ENCODE data around the gene RNF125.
"Not testable (repeated sequence)": the region's sequence is repeated elsewhere in the genome, so short reads cannot be mapped to it uniquely, and the experiment has no call there.

The RNF125 gene

DNA sequence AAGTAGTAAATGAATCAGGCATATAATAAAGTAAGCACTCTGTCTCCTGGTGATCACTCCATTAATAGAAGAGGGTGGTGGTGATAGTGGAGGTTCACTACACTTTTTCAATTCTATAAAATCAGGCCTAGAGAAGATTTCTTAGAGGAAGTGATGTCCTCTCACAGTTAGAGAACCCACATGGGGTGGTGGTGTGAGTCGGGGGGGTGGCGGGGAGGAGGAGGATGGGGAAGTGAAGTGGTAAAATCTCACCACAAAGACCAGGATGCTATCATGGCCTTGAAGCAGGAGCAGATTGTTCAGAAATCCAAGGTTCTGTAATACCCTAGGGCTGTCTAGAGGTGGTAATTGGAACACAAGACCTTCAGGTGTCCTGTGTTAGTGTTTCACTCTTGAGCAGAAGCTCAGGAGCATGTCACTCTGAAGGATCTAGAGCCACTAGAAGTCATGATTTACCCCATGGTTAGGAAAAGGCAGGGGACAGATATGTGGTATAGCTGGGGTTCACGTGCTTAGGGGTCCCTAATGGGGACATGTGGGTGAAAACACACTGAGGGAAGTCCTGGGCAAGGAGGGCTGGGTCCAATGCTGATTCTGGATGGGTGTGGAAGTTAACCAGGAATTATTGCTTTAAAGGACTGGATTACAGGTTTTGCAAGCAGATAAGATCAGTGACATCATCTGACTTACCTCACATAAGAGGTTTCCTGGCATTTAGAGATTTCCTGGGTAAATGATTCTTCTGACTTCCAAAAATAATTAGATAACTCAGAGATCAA, 31.0 kb downstream of the RNF125 start:
- H3K9me3 Mint-ChIP-seq = no peaks in the 10 kb centered on the region
- peak in 1 of 2 donors; percentile 59 for DNase-seq (ENCODE audit: low spot score in 2 of 2)
- peak overlapping the region; percentile 97 for H3K27ac Mint-ChIP-seq
- peaks cover 69% of the 10 kb centered on the region for H3K36me3 Mint-ChIP-seq
- H3K4me1 Mint-ChIP-seq = peaks cover 31% of the 10 kb centered on the region
- H3K4me3 Mint-ChIP-seq = peak overlapping the region; percentile 56
- ATAC-seq = peak; percentile 73

DNA sequence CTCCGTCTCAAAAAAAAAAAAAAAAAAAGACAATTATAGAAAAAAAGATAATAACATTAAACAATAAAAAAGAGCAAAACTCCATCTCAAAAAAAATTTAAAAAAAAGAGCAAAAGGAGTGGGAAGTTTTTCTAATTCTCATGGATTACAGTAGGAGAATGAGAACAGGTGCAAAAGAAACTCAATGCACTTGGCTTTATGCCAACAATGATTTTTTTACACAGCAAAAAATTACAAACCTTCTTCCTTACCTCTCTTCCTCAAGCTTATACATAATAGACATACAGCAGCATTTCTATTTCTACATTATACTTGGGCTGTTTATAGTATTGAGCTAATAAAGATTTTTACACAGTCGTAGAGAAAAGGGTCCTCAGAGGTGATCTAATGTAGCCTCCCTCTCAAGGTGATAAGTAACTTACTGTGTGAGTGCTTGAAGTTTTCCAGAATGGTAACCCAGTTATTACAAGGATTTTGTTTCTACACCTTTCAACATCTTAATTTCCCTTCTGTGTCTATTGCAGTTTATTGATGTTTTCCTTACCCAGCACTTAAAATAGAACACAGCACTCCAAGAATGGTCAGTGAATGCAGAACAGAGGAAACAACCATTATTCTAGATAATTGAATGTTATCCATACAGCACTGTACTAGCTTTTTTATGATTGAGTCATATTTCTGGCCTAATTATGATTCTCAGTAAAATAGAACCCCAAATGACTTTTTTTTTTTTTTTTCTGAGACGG, 38.2 kb downstream of the RNF125 start:
- Mint-ChIP-seq H3K36me3 (peaks cover 54% of the 10 kb centered on the region), H3K4me1 (peaks cover 30% of the 10 kb centered on the region), H3K9me3 (no peaks in the 10 kb centered on the region), H3K27ac (peak overlapping the region; percentile 23), H3K4me3 (no peak overlapping the region)
- no peak for DNase-seq (ENCODE audit: low spot score in 2 of 2)
- no peak for ATAC-seq

DNA sequence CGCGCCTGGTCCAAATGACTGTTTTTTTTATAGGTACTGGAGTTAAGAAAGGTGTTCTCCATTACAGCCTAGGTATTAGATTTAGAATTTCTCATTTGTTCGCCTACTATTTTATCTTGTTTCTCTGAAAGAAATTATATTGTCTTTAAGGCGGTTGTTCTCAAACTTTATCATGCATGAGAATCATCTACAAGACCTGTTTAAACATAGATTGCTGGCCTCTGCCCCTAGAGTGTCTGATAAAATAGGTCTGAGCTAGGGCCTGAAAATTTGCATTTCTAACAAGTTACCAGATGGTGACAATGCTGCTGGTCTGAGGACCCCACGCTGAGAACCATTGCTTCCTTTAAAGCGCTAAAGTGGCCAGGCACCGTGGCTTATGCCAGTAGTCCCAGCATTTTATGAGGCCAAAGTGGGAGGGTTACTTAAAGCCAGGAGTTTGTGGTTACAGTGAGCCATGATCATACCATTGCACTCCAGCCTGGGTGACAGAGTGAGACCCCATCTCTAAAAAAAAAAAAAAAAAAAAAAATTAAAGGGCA, 39.1 kb downstream of the RNF125 start:
- ATAC-seq = no peak
- Mint-ChIP-seq H3K36me3 (peaks cover 47% of the 10 kb centered on the region), H3K27ac (no peak overlapping the region), H3K9me3 (no peaks in the 10 kb centered on the region), H3K4me3 (no peak overlapping the region), H3K4me1 (peaks cover 30% of the 10 kb centered on the region)
- DNase-seq (ENCODE audit: low spot score in 2 of 2) = no peak

DNA sequence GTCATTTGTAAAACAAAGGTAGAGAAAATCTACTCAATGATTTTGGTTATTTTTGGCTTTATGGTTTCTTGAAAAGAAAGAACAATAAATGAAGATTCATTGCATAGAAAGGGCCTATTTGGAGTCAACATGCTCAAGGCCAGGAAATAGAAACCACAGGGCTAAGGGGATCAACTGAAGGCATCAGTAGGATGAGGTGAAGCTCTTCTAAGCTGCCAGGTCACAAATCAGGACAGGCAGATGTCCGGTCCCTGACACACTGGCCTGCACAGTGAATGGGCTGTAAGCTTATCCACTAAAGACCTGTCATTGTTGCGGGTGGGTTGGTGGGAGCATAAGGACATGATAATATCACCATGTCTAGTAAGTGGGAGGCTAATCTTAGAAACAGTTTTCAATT, 41.4 kb downstream of the RNF125 start:
- no peak for ATAC-seq
- H3K4me3 Mint-ChIP-seq = no peak overlapping the region
- no peak for DNase-seq (ENCODE audit: low spot score in 2 of 2)
- no peaks in the 10 kb centered on the region for H3K9me3 Mint-ChIP-seq
- peaks cover 40% of the 10 kb centered on the region for H3K36me3 Mint-ChIP-seq
- peaks cover 30% of the 10 kb centered on the region for H3K4me1 Mint-ChIP-seq
- peak overlapping the region; percentile 72 for H3K27ac Mint-ChIP-seq

DNA sequence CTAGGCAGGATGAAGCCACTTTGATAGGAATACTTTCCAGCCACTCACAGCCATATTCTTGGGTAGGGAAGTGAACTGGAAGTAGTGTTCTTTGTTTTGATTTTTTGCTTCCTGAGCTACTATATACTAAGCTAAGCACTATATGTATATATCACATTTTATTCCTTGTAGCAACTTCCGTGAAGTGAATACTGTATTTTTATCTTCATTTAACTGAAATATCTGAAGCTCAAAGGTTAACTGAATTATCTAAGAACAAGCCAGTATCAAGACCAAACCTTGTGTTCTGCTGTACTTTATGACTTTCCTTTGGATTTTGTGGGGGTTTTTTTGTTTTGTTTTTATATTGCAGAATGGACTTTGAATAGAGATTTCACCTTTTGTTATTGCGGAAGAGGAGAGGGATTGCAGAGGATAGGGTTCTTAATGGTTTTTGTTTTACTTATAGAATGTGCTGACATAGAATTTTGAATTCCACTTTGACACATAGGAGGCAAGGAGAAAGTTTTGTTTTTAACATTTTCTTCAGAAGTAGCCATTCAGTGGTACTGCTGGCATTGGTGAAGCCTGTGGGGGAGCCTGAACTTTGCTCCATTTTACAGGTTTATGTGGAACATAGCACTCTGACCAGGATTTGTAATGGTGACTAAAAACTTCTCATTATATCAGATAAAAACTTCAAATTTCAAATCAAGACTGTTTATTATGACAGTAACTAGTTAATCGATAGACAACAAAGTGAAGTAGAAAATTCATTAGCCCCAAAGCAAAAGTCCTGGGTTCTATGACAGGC, 48.9 kb downstream of the RNF125 start:
- Mint-ChIP-seq H3K9me3 (no peaks in the 10 kb centered on the region), H3K27ac (peak overlapping the region; percentile 69), H3K4me3 (no peak overlapping the region), H3K36me3 (peaks cover 72% of the 10 kb centered on the region), H3K4me1 (peaks cover 16% of the 10 kb centered on the region)
- DNase-seq (ENCODE audit: low spot score in 2 of 2) = no peak
- no peak for ATAC-seq

DNA sequence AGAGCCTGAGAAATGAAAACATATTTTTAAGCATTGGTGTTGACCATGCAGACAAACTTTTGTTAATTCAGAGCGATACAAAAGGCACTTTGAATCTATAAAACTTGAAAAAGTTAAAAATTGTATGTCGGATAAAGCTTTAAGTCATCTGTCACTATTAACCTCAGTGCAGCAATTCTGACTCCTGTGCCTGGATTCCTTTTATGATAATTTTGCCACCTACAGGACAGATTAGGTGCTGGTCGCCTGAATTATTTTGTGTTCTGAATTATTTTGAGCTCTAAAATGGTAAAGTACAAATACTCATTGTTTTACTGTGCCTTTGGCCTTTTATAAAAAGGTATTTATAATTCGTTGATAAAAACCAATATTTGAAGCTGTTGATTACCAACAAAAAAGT, 53.7 kb downstream of the RNF125 start:
- H3K4me1 Mint-ChIP-seq = peaks cover 21% of the 10 kb centered on the region
- no peak for DNase-seq (ENCODE audit: low spot score in 2 of 2)
- ATAC-seq = peak; percentile 66
- H3K36me3 Mint-ChIP-seq = peaks cover 46% of the 10 kb centered on the region
- H3K27ac Mint-ChIP-seq = no peak overlapping the region
- H3K4me3 Mint-ChIP-seq = no peak overlapping the region
- H3K9me3 Mint-ChIP-seq = no peaks in the 10 kb centered on the region

DNA sequence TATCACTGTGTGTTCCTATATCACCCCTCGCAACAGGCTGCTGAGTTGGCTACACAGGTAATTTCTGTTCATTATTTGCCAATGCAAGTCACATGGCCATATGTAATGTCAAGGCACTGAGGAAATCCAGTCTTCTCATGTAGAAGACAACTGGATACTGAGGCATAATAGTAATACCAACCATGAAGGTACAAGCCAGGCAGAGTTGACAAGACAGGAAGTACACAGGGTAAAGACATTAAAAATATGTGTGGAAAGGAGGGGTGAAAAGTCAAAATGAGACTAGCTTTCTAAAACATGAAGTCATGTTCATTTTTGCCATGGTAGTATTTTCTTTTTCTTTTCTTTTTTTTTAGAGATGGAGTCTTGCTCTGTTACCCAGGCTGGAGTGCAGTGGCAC, 55.6 kb downstream of the RNF125 start:
- Mint-ChIP-seq H3K4me3 (no peak overlapping the region), H3K27ac (peak overlapping the region; percentile 38), H3K36me3 (peaks cover 36% of the 10 kb centered on the region), H3K4me1 (peaks cover 17% of the 10 kb centered on the region), H3K9me3 (no peaks in the 10 kb centered on the region)
- peak; percentile 94 for ATAC-seq
- no peak for DNase-seq (ENCODE audit: low spot score in 2 of 2)

DNA sequence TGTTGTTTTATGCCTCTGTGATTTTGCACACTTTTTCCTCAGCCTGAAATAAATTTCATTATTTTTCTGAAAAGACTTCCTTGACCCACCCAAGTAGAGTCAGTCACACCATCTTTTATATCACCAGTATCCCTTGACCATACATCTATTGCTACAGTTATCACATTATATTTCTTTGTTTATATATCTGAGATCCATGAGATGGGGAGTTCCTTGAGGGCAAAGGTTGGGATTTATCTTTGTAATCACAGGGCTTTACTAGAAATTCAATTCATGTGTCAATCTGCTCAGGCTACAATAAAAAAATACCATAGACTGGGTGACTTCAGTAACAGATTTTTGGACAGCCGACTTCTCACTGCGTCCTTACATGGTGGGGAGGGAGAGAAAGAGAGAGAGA, 60.2 kb downstream of the RNF125 start:
- Mint-ChIP-seq H3K36me3 (peaks cover 18% of the 10 kb centered on the region), H3K4me1 (peaks cover 10% of the 10 kb centered on the region), H3K27ac (no peak overlapping the region), H3K9me3 (no peaks in the 10 kb centered on the region), H3K4me3 (no peak overlapping the region)
- DNase-seq (ENCODE audit: low spot score in 2 of 2) (no peak), ATAC-seq (no peak)

DNA sequence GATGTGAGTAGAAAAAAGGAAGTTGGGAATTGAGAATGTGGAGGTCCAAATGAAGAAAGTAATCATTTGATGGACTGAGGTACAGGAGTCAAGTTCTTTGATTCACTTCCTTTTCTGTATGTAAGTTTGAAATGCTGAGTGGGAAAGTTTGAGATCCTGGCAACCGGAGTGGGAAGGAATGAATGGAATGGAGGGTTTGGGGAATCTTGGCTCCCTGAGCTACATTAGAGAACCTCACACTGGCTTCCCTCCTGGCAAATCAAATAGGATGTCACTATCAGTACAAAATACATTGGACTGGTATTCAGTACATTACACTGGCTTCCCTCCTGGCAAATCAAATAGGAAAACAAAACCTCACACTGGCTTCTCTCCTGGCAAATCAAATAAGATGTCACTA, 63.3 kb downstream of the RNF125 start:
- Mint-ChIP-seq H3K9me3 (no peaks in the 10 kb centered on the region), H3K27ac (no peak overlapping the region)

DNA sequence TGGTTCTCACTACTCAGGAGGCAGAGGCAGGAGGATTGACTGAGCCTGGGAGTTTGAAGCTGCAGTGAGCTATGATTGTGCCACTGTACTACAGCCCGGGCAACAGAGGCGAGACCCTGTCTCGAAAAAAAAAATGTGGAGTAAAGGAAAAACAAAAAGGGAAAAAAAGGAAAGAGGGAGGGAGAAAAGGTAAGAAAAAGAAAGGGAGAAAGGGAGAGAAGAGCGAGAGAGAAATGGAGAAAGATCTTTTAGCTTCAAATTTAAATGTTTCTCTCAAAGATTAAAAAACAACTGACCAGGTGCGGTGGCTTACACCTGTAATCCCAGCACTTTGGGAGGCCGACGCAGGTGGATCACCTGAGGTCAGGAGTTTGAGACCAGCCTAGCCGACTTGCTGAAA, 65.2 kb downstream of the RNF125 start:
- peak overlapping the region; percentile 83 for H3K27ac Mint-ChIP-seq
- no peaks in the 10 kb centered on the region for H3K9me3 Mint-ChIP-seq
- ATAC-seq (no peak), DNase-seq (ENCODE audit: low spot score in 2 of 2) (no peak)
- H3K4me3 Mint-ChIP-seq = no peak overlapping the region
- H3K36me3 Mint-ChIP-seq = peaks cover 11% of the 10 kb centered on the region
- H3K4me1 Mint-ChIP-seq = peaks cover 35% of the 10 kb centered on the region

More for the DNA sequence above, 63.3 kb downstream of the RNF125 start:
- no peak for ATAC-seq
- Mint-ChIP-seq H3K4me3 (no peak overlapping the region), H3K36me3 (peaks cover 18% of the 10 kb centered on the region), H3K4me1 (peaks cover 28% of the 10 kb centered on the region)
- DNase-seq (ENCODE audit: low spot score in 2 of 2) = no peak

DNA sequence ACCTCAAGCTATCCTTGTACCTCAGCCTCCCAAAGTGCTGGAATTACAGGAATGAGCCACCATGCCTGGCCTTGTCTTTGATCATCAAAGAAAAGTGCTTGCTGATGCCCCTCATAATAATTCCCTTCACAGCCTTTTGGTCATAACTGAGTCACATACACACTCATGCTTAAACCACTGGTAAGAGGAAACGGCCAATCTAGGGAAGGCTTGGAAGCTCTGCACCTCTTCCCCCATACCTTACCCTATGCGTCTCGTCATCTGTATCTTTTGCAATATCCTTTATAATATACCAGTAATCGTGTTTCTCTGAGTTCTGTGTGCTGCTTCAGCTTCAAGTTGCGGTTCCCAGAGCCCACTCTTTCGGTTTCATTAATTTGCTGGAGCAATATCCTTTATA, 68.3 kb downstream of the RNF125 start:
- Mint-ChIP-seq H3K4me1 (peaks cover 40% of the 10 kb centered on the region), H3K27ac (no peak overlapping the region), H3K9me3 (no peaks in the 10 kb centered on the region), H3K4me3 (no peak overlapping the region), H3K36me3 (peaks cover 17% of the 10 kb centered on the region)
- no peak for ATAC-seq
- DNase-seq (ENCODE audit: low spot score in 2 of 2) = no peak

DNA sequence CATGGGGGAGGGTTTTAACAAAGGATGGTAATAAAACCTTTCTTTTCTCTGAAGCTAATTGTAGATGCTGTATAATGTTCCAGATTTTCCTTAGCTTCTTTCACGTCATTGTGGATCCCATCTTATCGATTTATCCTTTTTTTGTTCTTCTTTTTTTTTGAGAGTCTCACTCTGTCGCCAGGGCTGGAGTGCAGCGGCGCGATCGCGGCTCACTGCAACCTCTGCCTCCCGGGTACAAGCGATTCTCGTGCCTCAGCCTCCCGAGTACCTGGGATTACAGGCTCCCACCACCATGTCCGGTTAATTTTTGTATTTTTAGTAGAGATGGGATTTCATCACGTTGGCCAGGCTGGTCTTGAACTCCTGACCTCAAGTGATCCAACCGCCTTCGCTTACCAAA, 72.2 kb downstream of the RNF125 start:
- Mint-ChIP-seq H3K36me3 (peaks cover 45% of the 10 kb centered on the region), H3K4me1 (peaks cover 42% of the 10 kb centered on the region), H3K4me3 (peak overlapping the region; percentile 96)
- H3K9me3 Mint-ChIP-seq; H3K27ac Mint-ChIP-seq; ATAC-seq; DNase-seq (ENCODE audit: low spot score in 2 of 2): not testable (repeated sequence)

DNA sequence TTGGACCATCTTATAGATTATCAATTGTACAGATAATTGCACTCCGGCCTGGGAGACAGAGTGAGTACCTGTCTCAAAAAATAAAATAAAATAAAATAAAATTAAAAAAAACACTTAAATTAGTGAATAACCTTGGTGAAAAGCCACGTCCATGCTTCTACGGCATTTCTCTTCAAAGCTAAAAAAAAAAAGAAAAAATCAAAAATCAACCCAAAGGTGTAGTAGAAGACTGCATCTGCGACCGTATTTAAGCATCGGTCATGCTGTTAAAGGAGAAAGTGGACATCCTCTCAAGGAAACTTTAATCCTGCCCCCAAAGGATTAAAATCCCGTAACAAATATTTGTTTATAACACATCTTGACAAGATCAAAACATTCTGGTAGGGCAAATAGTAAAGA, 72.7 kb downstream of the RNF125 start:
- DNase-seq (ENCODE audit: low spot score in 2 of 2) (no peak), ATAC-seq (no peak)
- Mint-ChIP-seq H3K27ac (peak overlapping the region; percentile 97), H3K36me3 (peaks cover 50% of the 10 kb centered on the region), H3K9me3 (no peaks in the 10 kb centered on the region), H3K4me1 (peaks cover 43% of the 10 kb centered on the region), H3K4me3 (peak overlapping the region; percentile 96)

DNA sequence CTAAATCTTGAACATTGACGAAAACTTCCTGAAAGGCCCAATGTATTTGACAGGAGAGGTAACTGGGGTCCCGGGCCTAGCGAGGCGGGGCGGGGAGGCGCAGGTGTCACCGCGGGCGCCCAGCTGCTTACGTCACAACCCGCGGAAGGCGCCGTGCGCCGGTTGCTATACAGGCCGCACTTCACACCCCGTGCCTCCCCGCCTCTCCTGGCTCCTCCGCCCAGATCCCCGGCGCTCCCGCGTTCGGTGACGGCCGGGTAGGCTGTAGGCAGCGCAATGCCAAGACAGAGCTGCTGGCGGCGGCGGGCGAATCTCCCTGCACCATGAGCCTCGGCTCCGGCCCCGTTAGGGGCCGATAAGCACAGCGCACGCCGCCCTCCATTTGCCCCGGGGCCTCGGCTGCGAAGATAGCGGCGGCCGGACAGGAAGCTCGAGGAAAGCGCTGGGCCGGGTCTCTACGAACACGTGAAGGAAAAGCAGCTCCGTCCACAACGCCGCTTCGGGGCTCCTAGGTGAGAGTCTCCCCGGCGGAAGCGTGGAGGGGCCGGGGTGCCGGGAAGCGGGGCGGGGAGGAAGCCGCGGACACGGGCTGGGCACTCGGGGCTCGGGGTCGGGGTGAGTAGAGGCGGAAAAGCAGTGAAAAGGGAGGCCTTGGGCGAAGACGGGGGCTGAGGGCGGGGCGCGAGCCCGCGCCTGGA, 73.2 kb downstream of the RNF125 start, which contains the start of gene RNF138:
TSS of gene RNF138 (plus strand) at position 151 of the 698 bp plus-strand sequence. CDS start 903 bp downstream, outside the sequence.
- Mint-ChIP-seq H3K36me3 (peaks cover 55% of the 10 kb centered on the region), H3K4me1 (peaks cover 44% of the 10 kb centered on the region), H3K27ac (peak within 1 kb of the TSS; percentile 97)

More for the DNA sequence above, 73.2 kb downstream of the RNF125 start, which contains the start of gene RNF138:
- H3K9me3 Mint-ChIP-seq = no peaks in the 10 kb centered on the region
- peak; percentile 75 to 92 for DNase-seq (ENCODE audit: low spot score in 2 of 2)
- peak within 1 kb of the TSS; percentile 96 for H3K4me3 Mint-ChIP-seq
- ATAC-seq = peak; percentile 79

All from stimulated activated effector memory CD8-positive, alpha-beta T cell treated with anti-CD3 and anti-CD28 coated beads, Interleukin-12 subunit alpha, Interleukin-12 subunit beta, amount 100 ng/mL, for 72 hours (primary cell).